Neural crest cell (in vitro differentiated cells): Measurements from ENCODE around the gene RABGAP1L. TPM values are rescaled to one million over a fixed set of nuclear protein-coding genes. Genes with fewer than 3 reads are reported as not detected.

Experiments used
- DNase-seq: peaks from one replicate; pipeline ENCODE4 v3.0.0; 2021; ENCODE audit warnings: low read depth, mixed read lengths, low spot score
- H3K27ac Mint-ChIP-seq: one replicate; pipeline ENCODE4 v1.8.0; 2021; ENCODE audit warnings: mild to moderate bottlenecking, mixed read lengths; ENCODE audit not compliant: unreplicated experiment
- H3K27me3 Mint-ChIP-seq: 2 replicates; pipeline ENCODE4 v1.8.0; 2021; ENCODE audit warnings: low read depth, mild to moderate bottlenecking, mixed read lengths
- H3K36me3 Mint-ChIP-seq: 2 replicates; pipeline ENCODE4 v1.8.0; 2021; ENCODE audit warnings: low read depth, mild to moderate bottlenecking, mixed read lengths
- H3K4me1 Mint-ChIP-seq: 2 replicates; pipeline ENCODE4 v1.8.0; 2021; ENCODE audit warnings: mixed read lengths
- H3K4me3 Mint-ChIP-seq: one replicate; pipeline ENCODE4 v1.8.0; 2021; ENCODE audit warnings: mild to moderate bottlenecking, mixed read lengths
- H3K9me3 Mint-ChIP-seq: 2 replicates; pipeline ENCODE4 v1.8.0; 2021; ENCODE audit warnings: mixed read lengths
- total RNA-seq: library from RNA; stranded (reverse); gene quantifications from 2 replicates; pipeline ENCODE4 v1.2.1, GENCODE V29; 2021
- TF ChIP-seq, protein P1 (sequence below): fragments of 200-600 bp; sonication (generic); conservative IDR thresholded peaks from 2 replicates; pipeline ENCODE4 v1.5.0; 2021; ENCODE audit warnings: antibody characterized with exemption, mild to moderate bottlenecking

Gene RABGAP1L
- total RNA-seq, 1 donor from 2014 or later = 25.6 TPM

GRCh38 chr1:174960362-174960761 is 801.0 kb downstream of the RABGAP1L start:
- no peaks in the 10 kb centered on the region for H3K9me3 Mint-ChIP-seq
- H3K27me3 Mint-ChIP-seq = no peaks in the 10 kb centered on the region
- H3K27ac Mint-ChIP-seq = no peak overlapping the region

DNA sequence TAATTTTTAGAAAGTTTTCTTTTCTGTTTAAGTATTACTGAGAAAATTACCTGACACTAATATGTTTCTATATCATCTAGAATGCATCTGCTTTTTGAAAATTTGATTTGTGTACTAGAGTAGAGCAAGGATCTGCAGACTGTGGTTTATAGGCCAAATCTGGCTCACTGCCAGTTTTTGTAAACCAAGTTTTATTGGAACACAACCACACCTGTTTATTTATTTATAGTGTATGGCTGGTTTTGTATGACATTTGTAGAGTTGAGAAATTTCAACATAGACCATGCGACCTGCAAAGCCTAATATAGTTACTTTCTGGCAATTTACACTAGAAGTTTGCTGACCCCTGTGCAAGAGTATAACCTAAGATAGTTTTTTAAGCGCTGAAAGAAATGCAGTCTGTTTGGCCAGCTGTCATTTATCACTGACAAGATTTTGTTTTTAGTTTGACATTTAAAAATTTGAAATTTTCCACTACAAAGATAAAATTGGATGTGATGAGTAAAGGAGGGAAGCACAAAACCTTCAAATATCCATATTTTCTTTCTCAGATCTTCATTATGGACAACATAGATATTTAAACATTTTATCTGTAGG is 804.3 kb downstream of the RABGAP1L start:
- DNase-seq = no peak
- TF ChIP-seq, protein P1, sequence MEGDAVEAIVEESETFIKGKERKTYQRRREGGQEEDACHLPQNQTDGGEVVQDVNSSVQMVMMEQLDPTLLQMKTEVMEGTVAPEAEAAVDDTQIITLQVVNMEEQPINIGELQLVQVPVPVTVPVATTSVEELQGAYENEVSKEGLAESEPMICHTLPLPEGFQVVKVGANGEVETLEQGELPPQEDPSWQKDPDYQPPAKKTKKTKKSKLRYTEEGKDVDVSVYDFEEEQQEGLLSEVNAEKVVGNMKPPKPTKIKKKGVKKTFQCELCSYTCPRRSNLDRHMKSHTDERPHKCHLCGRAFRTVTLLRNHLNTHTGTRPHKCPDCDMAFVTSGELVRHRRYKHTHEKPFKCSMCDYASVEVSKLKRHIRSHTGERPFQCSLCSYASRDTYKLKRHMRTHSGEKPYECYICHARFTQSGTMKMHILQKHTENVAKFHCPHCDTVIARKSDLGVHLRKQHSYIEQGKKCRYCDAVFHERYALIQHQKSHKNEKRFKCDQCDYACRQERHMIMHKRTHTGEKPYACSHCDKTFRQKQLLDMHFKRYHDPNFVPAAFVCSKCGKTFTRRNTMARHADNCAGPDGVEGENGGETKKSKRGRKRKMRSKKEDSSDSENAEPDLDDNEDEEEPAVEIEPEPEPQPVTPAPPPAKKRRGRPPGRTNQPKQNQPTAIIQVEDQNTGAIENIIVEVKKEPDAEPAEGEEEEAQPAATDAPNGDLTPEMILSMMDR = no peak
- Mint-ChIP-seq H3K4me1 (peaks cover 1% of the 10 kb centered on the region), H3K36me3 (no peaks in the 10 kb centered on the region), H3K4me3 (no peak overlapping the region), H3K27me3 (no peaks in the 10 kb centered on the region), H3K9me3 (no peaks in the 10 kb centered on the region), H3K27ac (no peak overlapping the region)

More at GRCh38 chr1:174960362-174960761, 801.0 kb downstream of the RABGAP1L start:
- no peaks in the 10 kb centered on the region for H3K4me1 Mint-ChIP-seq
- TF ChIP-seq, protein P1 = no peak
- DNase-seq = no peak
- H3K4me3 Mint-ChIP-seq = no peak overlapping the region
- no peaks in the 10 kb centered on the region for H3K36me3 Mint-ChIP-seq

DNA sequence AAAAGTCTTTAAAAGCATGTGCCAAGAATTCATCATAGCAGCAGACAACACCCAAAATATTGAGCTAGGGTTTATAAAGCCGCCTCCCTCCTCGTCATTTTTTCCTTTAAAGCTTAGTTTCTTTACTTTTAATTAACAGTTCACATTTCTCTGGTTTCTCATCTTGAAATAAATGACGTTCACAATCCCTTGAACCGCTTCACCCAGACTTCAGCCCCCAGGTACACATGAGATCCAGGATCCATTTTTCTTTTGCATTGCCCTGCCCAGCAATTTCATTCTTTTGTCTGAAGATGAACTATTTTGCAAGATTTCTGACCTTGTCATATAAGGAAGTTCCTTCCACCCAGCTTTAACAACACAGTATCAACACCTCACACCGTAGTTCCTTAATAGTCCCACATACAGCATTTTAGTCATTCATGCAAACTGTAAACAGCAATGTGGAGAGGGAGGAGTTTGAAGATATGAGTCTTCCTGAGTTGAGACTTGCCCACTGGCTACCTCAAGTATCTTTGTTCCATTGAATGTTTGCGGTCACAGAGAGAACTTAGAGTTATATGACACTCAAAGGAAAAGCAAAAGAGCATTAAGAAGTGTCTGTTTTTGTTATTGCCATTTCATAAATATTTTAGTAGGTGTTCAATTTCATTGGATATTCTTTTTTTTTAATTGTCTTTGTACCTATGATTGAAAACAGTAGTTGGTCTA is 805.1 kb downstream of the RABGAP1L start:
- Mint-ChIP-seq H3K27ac (no peak overlapping the region), H3K4me3 (no peak overlapping the region), H3K36me3 (no peaks in the 10 kb centered on the region), H3K27me3 (no peaks in the 10 kb centered on the region), H3K9me3 (no peaks in the 10 kb centered on the region), H3K4me1 (peaks cover 8% of the 10 kb centered on the region)
- no peak for DNase-seq
- TF ChIP-seq, protein P1 = no peak

DNA sequence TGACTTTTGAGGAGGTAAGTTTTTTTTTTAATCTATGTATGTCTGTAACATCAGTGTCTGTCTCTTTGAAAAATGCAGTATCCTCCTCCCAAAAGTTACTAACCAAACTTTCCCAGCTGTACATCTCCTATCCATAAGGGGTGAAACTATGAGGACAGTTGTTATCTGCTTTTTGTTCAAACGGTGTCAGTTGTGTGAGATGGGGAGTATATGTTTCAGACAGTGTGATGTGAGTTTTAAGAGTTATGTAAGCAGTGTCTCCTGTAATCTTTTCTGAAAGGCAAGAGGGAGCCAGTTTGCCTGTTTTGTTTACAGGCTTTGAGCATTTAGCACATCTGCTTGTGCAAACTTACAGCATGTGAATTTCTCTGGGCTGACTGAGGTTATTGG is 805.6 kb downstream of the RABGAP1L start:
- no peaks in the 10 kb centered on the region for H3K27me3 Mint-ChIP-seq
- no peaks in the 10 kb centered on the region for H3K9me3 Mint-ChIP-seq
- no peak overlapping the region for H3K4me3 Mint-ChIP-seq
- TF ChIP-seq, protein P1 = no peak
- no peak overlapping the region for H3K27ac Mint-ChIP-seq
- H3K36me3 Mint-ChIP-seq = no peaks in the 10 kb centered on the region
- H3K4me1 Mint-ChIP-seq = peaks cover 8% of the 10 kb centered on the region
- DNase-seq = no peak

- no peak overlapping the region for H3K4me3 Mint-ChIP-seq
These were observed 806.2 kb downstream of the RABGAP1L start for GRCh38 chr1:174965362-174966007.

More at GRCh38 chr1:174965362-174966007, 806.2 kb downstream of the RABGAP1L start:
- Mint-ChIP-seq H3K27ac (no peak overlapping the region), H3K4me1 (peaks cover 8% of the 10 kb centered on the region), H3K27me3 (no peaks in the 10 kb centered on the region), H3K9me3 (no peaks in the 10 kb centered on the region), H3K36me3 (no peaks in the 10 kb centered on the region)
- no peak for DNase-seq
- TF ChIP-seq, protein P1 = no peak
